Mesenchymal stem cell (in vitro differentiated cells and primary cell): ENCODE results near the gene KLRC2.
A peak's percentile ranks its signal among the peaks of the same experiment; 100 is the strongest.
"Not testable (repeated sequence)": the region's sequence is repeated elsewhere in the genome, so short reads cannot be mapped to it uniquely, and the experiment has no call there.

Experiments
- DNase-seq: peaks from one replicate; pipeline ENCODE4 v3.0.0-alpha.2; 2013
- H2AFZ ChIP-seq: one replicate; pipeline ENCODE4 v1.6.1; 2013; ENCODE audit warnings: low read depth, mild to moderate bottlenecking, control low read depth, inconsistent platforms, low read length, moderate library complexity
- H2AK5ac ChIP-seq: 2 replicates; pipeline ENCODE4 v1.6.1; 2013; ENCODE audit warnings: low read length, moderate library complexity, mild to moderate bottlenecking, inconsistent platforms; ENCODE audit not compliant: severe bottlenecking
- H2BK120ac ChIP-seq: one replicate; pipeline ENCODE4 v1.6.1; 2013; ENCODE audit warnings: low read depth, mild to moderate bottlenecking, inconsistent platforms, low read length, moderate library complexity
- H2BK12ac ChIP-seq, 2 experiments: one replicate each; pipeline ENCODE4 v1.6.1; 2013; ENCODE audit warnings: inconsistent platforms in 2 of 2, low read length in 2 of 2, mild to moderate bottlenecking in 2 of 2, moderate library complexity in 2 of 2, control low read depth in 1 of 2
- H2BK15ac ChIP-seq: one replicate; pipeline ENCODE4 v1.6.1; 2013; ENCODE audit warnings: mild to moderate bottlenecking, low read depth, inconsistent platforms; ENCODE audit not compliant: poor library complexity, severe bottlenecking
- H2BK5ac ChIP-seq: 2 replicates; pipeline ENCODE4 v1.6.1; 2013; ENCODE audit warnings: low read depth, mild to moderate bottlenecking, low read length, control low read depth, inconsistent platforms; ENCODE audit not compliant: poor library complexity, severe bottlenecking
- H3K14ac ChIP-seq, 2 experiments: one replicate each; pipeline ENCODE4 v1.6.1; 2013; ENCODE audit warnings: inconsistent platforms in 2 of 2, low read length in 2 of 2, control low read depth in 1 of 2, mild to moderate bottlenecking in 1 of 2, moderate library complexity in 1 of 2
- H3K18ac ChIP-seq, 2 experiments: one replicate each; pipeline ENCODE4 v1.6.1; 2013; ENCODE audit warnings: inconsistent platforms in 2 of 2, low read length in 2 of 2, control low read depth in 1 of 2, low read depth in 1 of 2, mild to moderate bottlenecking in 1 of 2
- H3K23ac ChIP-seq, 2 experiments: one replicate each; pipeline ENCODE4 v1.6.1; 2013; ENCODE audit warnings: inconsistent platforms in 2 of 2, low read length in 2 of 2, mild to moderate bottlenecking in 2 of 2, moderate library complexity in 2 of 2, control low read depth in 1 of 2
- H3K27ac ChIP-seq: 2 replicates; pipeline ENCODE4 v1.5.1; 2013; ENCODE audit warnings: mild to moderate bottlenecking, moderate library complexity, low read length, control low read depth, inconsistent platforms; ENCODE audit not compliant: poor library complexity, severe bottlenecking
- H3K27me3 ChIP-seq, 2 experiments: 2 replicates each; pipeline versions ENCODE4 v1.6.1 to v1.7.0; 2013; ENCODE audit warnings: low read length in 2 of 2, mild to moderate bottlenecking in 2 of 2, moderate library complexity in 2 of 2, control low read depth in 1 of 2, inconsistent platforms in 1 of 2; ENCODE audit not compliant: control insufficient read depth in 1 of 2, insufficient read depth in 1 of 2
- H3K36me3 ChIP-seq, 2 experiments: 2 replicates each; pipeline versions ENCODE4 v1.6.1 to v1.7.0; 2013; ENCODE audit warnings: low read length in 2 of 2, control low read depth in 1 of 2, inconsistent platforms in 1 of 2, low read depth in 1 of 2, mild to moderate bottlenecking in 1 of 2; ENCODE audit not compliant: insufficient read depth in 2 of 2, control insufficient read depth in 1 of 2
- H3K4ac ChIP-seq, 2 experiments: one replicate each; pipeline ENCODE4 v1.6.1; 2013; ENCODE audit warnings: inconsistent platforms in 2 of 2, low read length in 2 of 2, mild to moderate bottlenecking in 2 of 2, moderate library complexity in 2 of 2, control low read depth in 1 of 2, low read depth in 1 of 2
- H3K4me1 ChIP-seq: 2 replicates; pipeline ENCODE4 v1.6.1; 2013; ENCODE audit warnings: low read depth, low read length, control low read depth; ENCODE audit not compliant: control insufficient read depth, insufficient read depth
- H3K4me2 ChIP-seq: 2 replicates; pipeline ENCODE4 v1.6.1; 2013; ENCODE audit warnings: low read length, mild to moderate bottlenecking, inconsistent platforms; ENCODE audit not compliant: poor library complexity, severe bottlenecking
- H3K4me3 ChIP-seq, 2 experiments: 2 replicates each; pipeline versions ENCODE4 v1.5.1 to v1.7.0; 2013; ENCODE audit warnings: low read length in 2 of 2, mild to moderate bottlenecking in 2 of 2, control low read depth in 1 of 2, low read depth in 1 of 2; ENCODE audit not compliant: insufficient read depth in 1 of 2
- H3K79me1 ChIP-seq: replicated peaks from 2 replicates; pipeline ENCODE4 v1.6.1; 2013; ENCODE audit warnings: mild to moderate bottlenecking, control low read depth, low read length, inconsistent platforms; ENCODE audit not compliant: poor library complexity, severe bottlenecking
- H3K9ac ChIP-seq: 2 replicates; pipeline ENCODE4 v1.7.0; 2013; ENCODE audit warnings: mild to moderate bottlenecking, low read length, moderate library complexity
- H3K9me3 ChIP-seq: 2 replicates; pipeline ENCODE4 v1.7.0; 2013; ENCODE audit warnings: mild to moderate bottlenecking, low read length; ENCODE audit not compliant: control insufficient read depth
- H4K8ac ChIP-seq: one replicate; pipeline ENCODE4 v1.6.1; 2013; ENCODE audit warnings: inconsistent platforms, mild to moderate bottlenecking, low read length, moderate library complexity
- H4K91ac ChIP-seq: one replicate; pipeline ENCODE4 v1.6.1; 2013; ENCODE audit warnings: mild to moderate bottlenecking, low read length, inconsistent platforms
- WGBS: methylation state at CpG from one replicate; pipeline ENCODE4 v1.1.7; 2013; ENCODE audit warnings: mixed read lengths; 5-methylcytosine and 5-hydroxymethylcytosine counted together

Gene KLRC2

GRCh38 chr12:10454531-10454930, 18.7 kb upstream of the KLRC2 start:
- H4K91ac ChIP-seq: no peak overlapping the region
- WGBS: 0% methylated on average over 1 of the region's 1 CpG
- no peak overlapping the region for H2BK5ac ChIP-seq

GRCh38 chr12:10453156-10453555, 17.3 kb upstream of the KLRC2 start, which contains the start of gene KLRC1:
Gene KLRC1 (minus strand): TSS chr12:10453377. CDS start chr12:10451156, 2,221 bp downstream.
- Histone ChIP-seq H3K36me3 (no peaks in the 10 kb centered on the region), H2BK12ac (no peak within 1 kb of the TSS), H2AFZ (peak within 1 kb of the TSS; percentile 8), H3K14ac (no peak within 1 kb of the TSS), H2BK120ac (no peak within 1 kb of the TSS), H3K23ac (no peak within 1 kb of the TSS), H4K91ac (no peak within 1 kb of the TSS), H2AK5ac (no peak within 1 kb of the TSS), H3K27ac (no peak within 1 kb of the TSS), H3K4me2 (no peak within 1 kb of the TSS), H3K4me1 (peaks cover 2% of the 10 kb centered on the region), H2BK15ac (no peak within 1 kb of the TSS), H3K4me3 (no peak within 1 kb of the TSS), H3K79me1 (no peaks in the 10 kb centered on the region), H3K9ac (no peak within 1 kb of the TSS), H3K4ac (no peak within 1 kb of the TSS), H2BK5ac (no peak within 1 kb of the TSS), H3K27me3 (no peaks in the 10 kb centered on the region), H3K18ac (no peak within 1 kb of the TSS), H4K8ac (no peak within 1 kb of the TSS), H3K9me3 (peaks cover 37% of the 10 kb centered on the region)
- WGBS: 83% methylated on average over 1 of the region's 2 CpGs
- DNase-seq: no peak

More at GRCh38 chr12:10454531-10454930, 18.7 kb upstream of the KLRC2 start:
- Histone ChIP-seq H2AFZ (peak overlapping the region; percentile 8), H4K8ac (no peak overlapping the region), H2BK15ac (no peak overlapping the region), H3K14ac (no peak overlapping the region), H3K4ac (no peak overlapping the region), H3K23ac (no peak overlapping the region), H2AK5ac (no peak overlapping the region), H3K4me1 (peaks cover 2% of the 10 kb centered on the region), H3K18ac (no peak overlapping the region), H3K27me3 (no peaks in the 10 kb centered on the region), H3K4me3 (no peak overlapping the region), H3K9ac (no peak overlapping the region), H3K27ac (peak overlapping the region; percentile 19), H3K79me1 (no peaks in the 10 kb centered on the region), H2BK120ac (no peak overlapping the region), H2BK12ac (no peak overlapping the region), H3K4me2 (no peak overlapping the region), H3K9me3 (peaks cover 40% of the 10 kb centered on the region), H3K36me3 (no peaks in the 10 kb centered on the region)
- peak; percentile 4 for DNase-seq

- no peak overlapping the region for H2AK5ac ChIP-seq
- no peak overlapping the region for H4K91ac ChIP-seq
- H3K27me3 ChIP-seq: no peaks in the 10 kb centered on the region
- no peak overlapping the region for H3K4ac ChIP-seq
- whole genome bisulfite sequencing: 100% methylated on average over 4 of the region's 4 CpGs
- no peak overlapping the region for H3K18ac ChIP-seq
- H2BK12ac ChIP-seq: no peak overlapping the region
- H2BK120ac ChIP-seq: no peak overlapping the region
- no peak overlapping the region for H3K27ac ChIP-seq
- no peak overlapping the region for H3K4me2 ChIP-seq
- DNase-seq: no peak
- no peak overlapping the region for H4K8ac ChIP-seq
- H3K9me3 ChIP-seq: no peaks in the 10 kb centered on the region
- no peak overlapping the region for H3K14ac ChIP-seq
- H3K4me1 ChIP-seq: no peaks in the 10 kb centered on the region
- H2BK5ac ChIP-seq: no peak overlapping the region
- no peak overlapping the region for H3K23ac ChIP-seq
- H3K79me1 ChIP-seq: no peaks in the 10 kb centered on the region
- no peak overlapping the region for H3K9ac ChIP-seq
- H2AFZ ChIP-seq: no peak overlapping the region
- no peak overlapping the region for H2BK15ac ChIP-seq
- no peaks in the 10 kb centered on the region for H3K36me3 ChIP-seq
- H3K4me3 ChIP-seq: no peak overlapping the region
Observed at GRCh38 chr12:10448236-10448635, 12.4 kb upstream of the KLRC2 start.

GRCh38 chr12:10446052-10446451, 10.2 kb upstream of the KLRC2 start:
- H3K27me3 ChIP-seq, H2AFZ ChIP-seq, H3K14ac ChIP-seq: not testable (repeated sequence)

More at GRCh38 chr12:10446052-10446451, 10.2 kb upstream of the KLRC2 start:
- not testable (repeated sequence) for H3K18ac ChIP-seq, H2AK5ac ChIP-seq, H3K9me3 ChIP-seq, H3K79me1 ChIP-seq, H2BK5ac ChIP-seq, H3K4me2 ChIP-seq, H3K4me1 ChIP-seq, H3K36me3 ChIP-seq, H4K91ac ChIP-seq, DNase-seq, H3K27ac ChIP-seq, H4K8ac ChIP-seq, H3K9ac ChIP-seq, H2BK15ac ChIP-seq, H3K4ac ChIP-seq, H2BK12ac ChIP-seq, H3K23ac ChIP-seq, H2BK120ac ChIP-seq, H3K4me3 ChIP-seq
- 86% methylated on average over 3 of the region's 5 CpGs for WGBS
